Glutamatergic neuron (in vitro differentiated cells): ENCODE results near the gene RNF111. TPM values are rescaled to one million over a fixed set of nuclear protein-coding genes. Genes with fewer than 3 reads are reported as not detected.

Experiments
- DNase-seq: peaks from one replicate; pipeline ENCODE4 v3.0.0; 2022
- H3K27ac Mint-ChIP-seq: one replicate; pipeline ENCODE4 v1.8.0; 2020; ENCODE audit warnings: mild to moderate bottlenecking, mixed read lengths, inconsistent platforms; ENCODE audit not compliant: unreplicated experiment
- H3K27me3 Mint-ChIP-seq: one replicate; pipeline ENCODE4 v1.8.0; 2020; ENCODE audit warnings: mild to moderate bottlenecking, moderate library complexity, mixed read lengths, inconsistent platforms; ENCODE audit not compliant: unreplicated experiment
- H3K36me3 Mint-ChIP-seq: one replicate; pipeline ENCODE4 v1.8.0; 2020; ENCODE audit warnings: mild to moderate bottlenecking, mixed read lengths, inconsistent platforms; ENCODE audit not compliant: unreplicated experiment
- H3K4me1 Mint-ChIP-seq: one replicate; pipeline ENCODE4 v1.8.0; 2020; ENCODE audit warnings: mild to moderate bottlenecking, low read depth, mixed read lengths, inconsistent platforms; ENCODE audit not compliant: unreplicated experiment
- H3K4me3 Mint-ChIP-seq: one replicate; pipeline ENCODE4 v1.8.0; 2020; ENCODE audit warnings: mild to moderate bottlenecking, mixed read lengths, inconsistent platforms; ENCODE audit not compliant: unreplicated experiment
- H3K9me3 Mint-ChIP-seq: one replicate; pipeline ENCODE4 v1.8.0; 2020; ENCODE audit warnings: mild to moderate bottlenecking, moderate library complexity, mixed read lengths, inconsistent platforms; ENCODE audit not compliant: unreplicated experiment
- CTCF ChIP-seq: fragments of 200-600 bp; sonication (generic); IDR thresholded peaks from one replicate; pipeline ENCODE4 v1.5.0; 2021; ENCODE audit not compliant: partially characterized antibody, unreplicated experiment
- total RNA-seq: library from RNA; stranded (reverse); fragmentation: NEBNext Ultra II Directional; extraction: Animal tissue kit (Norgen Biotek cat#: 25700); gene quantifications from one replicate; pipeline ENCODE4 v1.2.1, GENCODE V29; 2021; ENCODE audit not compliant: unreplicated experiment

Gene RNF111
- total RNA-seq, 1 donor from 2014 or later: 57.4 TPM

- DNase-seq: no peak
- H3K27me3 Mint-ChIP-seq: no peaks in the 10 kb centered on the region
These were observed 82.0 kb downstream of the RNF111 start for GRCh38 chr15:59069430-59069829.

GRCh38 chr15:59074607-59075006 lies 87.1 kb downstream of the RNF111 start:
- Mint-ChIP-seq H3K4me3 (no peak overlapping the region), H3K27ac (no peak overlapping the region), H3K9me3 (peaks cover 4% of the 10 kb centered on the region), H3K36me3 (peaks cover 10% of the 10 kb centered on the region), H3K27me3 (no peaks in the 10 kb centered on the region), H3K4me1 (no peaks in the 10 kb centered on the region)
- no peak for TF ChIP-seq CTCF
- no peak for DNase-seq

More at GRCh38 chr15:59069430-59069829, 82.0 kb downstream of the RNF111 start:
- Mint-ChIP-seq H3K9me3 (peaks cover under 1% of the 10 kb centered on the region), H3K27ac (no peak overlapping the region), H3K4me1 (no peaks in the 10 kb centered on the region), H3K4me3 (no peak overlapping the region), H3K36me3 (peaks cover 7% of the 10 kb centered on the region)
- no peak for TF ChIP-seq CTCF

- Mint-ChIP-seq H3K27ac (no peak overlapping the region), H3K4me1 (no peaks in the 10 kb centered on the region), H3K4me3 (no peak overlapping the region), H3K36me3 (no peaks in the 10 kb centered on the region), H3K27me3 (peaks cover 2% of the 10 kb centered on the region), H3K9me3 (no peaks in the 10 kb centered on the region)
- no peak for DNase-seq
- TF ChIP-seq CTCF: no peak
These were observed 100.3 kb downstream of the RNF111 start for GRCh38 chr15:59087731-59088130.

- no peak for DNase-seq
- no peak overlapping the region for H3K27ac Mint-ChIP-seq
- H3K27me3 Mint-ChIP-seq: no peaks in the 10 kb centered on the region
- no peaks in the 10 kb centered on the region for H3K4me1 Mint-ChIP-seq
- TF ChIP-seq CTCF: no peak
- no peaks in the 10 kb centered on the region for H3K9me3 Mint-ChIP-seq
- no peaks in the 10 kb centered on the region for H3K36me3 Mint-ChIP-seq
- H3K4me3 Mint-ChIP-seq: no peak overlapping the region
These were observed 106.6 kb downstream of the RNF111 start for GRCh38 chr15:59094077-59094476.

GRCh38 chr15:59096429-59096828 lies 109.0 kb downstream of the RNF111 start:
- Mint-ChIP-seq H3K9me3 (peaks cover 2% of the 10 kb centered on the region), H3K36me3 (no peaks in the 10 kb centered on the region), H3K27ac (no peak overlapping the region), H3K27me3 (no peaks in the 10 kb centered on the region), H3K4me3 (no peak overlapping the region), H3K4me1 (no peaks in the 10 kb centered on the region)
- no peak for DNase-seq
- no peak for TF ChIP-seq CTCF
